Stimulated activated CD4-positive, alpha-beta T cell treated with anti-CD3 and anti-CD28 coated beads, Interleukin-2, amount 100 ng/mL, for 4 hours (primary cell): Measurements from ENCODE around the gene OR9I1.

Source experiments
- DNase-seq: peaks from one replicate; pipeline ENCODE4 v3.0.0-alpha.2; 2020; ENCODE audit warnings: low read depth

The OR9I1 gene

GRCh38 chr11:58125469-58125868 is at the start of gene OR9I1:
OR9I1 (minus strand) TSS chr11:58125530; CDS start chr11:58119444, 6,086 bp downstream.
- DNase-seq: no peak

GRCh38 chr11:58165504-58166106 is 40.3 kb upstream of the OR9I1 start:
- DNase-seq: no peak

GRCh38 chr11:58164990-58165389 is 39.7 kb upstream of the OR9I1 start:
- no peak for DNase-seq

GRCh38 chr11:58164389-58164788 is 39.1 kb upstream of the OR9I1 start:
- DNase-seq: no peak

GRCh38 chr11:58152781-58153180 is 27.5 kb upstream of the OR9I1 start:
- DNase-seq: no peak

GRCh38 chr11:58142761-58143160 is 17.4 kb upstream of the OR9I1 start:
- DNase-seq: no peak

- no peak for DNase-seq
Observed at GRCh38 chr11:58135171-58135570, 9.8 kb upstream of the OR9I1 start.

GRCh38 chr11:58134151-58134550 is 8.8 kb upstream of the OR9I1 start:
- no peak for DNase-seq

GRCh38 chr11:58133309-58134076 is 8.2 kb upstream of the OR9I1 start:
- DNase-seq: no peak

- DNase-seq: no peak
Observed at GRCh38 chr11:58127350-58127749, 2.0 kb upstream of the OR9I1 start.

- DNase-seq: no peak
Observed at GRCh38 chr11:58121096-58121495, 4.2 kb downstream of the OR9I1 start.

- DNase-seq: no peak
Observed at GRCh38 chr11:58097437-58097836, 27.9 kb downstream of the OR9I1 start.

GRCh38 chr11:58086528-58086927 is 38.8 kb downstream of the OR9I1 start:
- DNase-seq: no peak

GRCh38 chr11:58075781-58076180 is 49.5 kb downstream of the OR9I1 start:
- no peak for DNase-seq

- DNase-seq: no peak
Observed at GRCh38 chr11:58070585-58070984, 54.7 kb downstream of the OR9I1 start.

GRCh38 chr11:58068655-58069054 is 56.7 kb downstream of the OR9I1 start:
- DNase-seq: no peak

GRCh38 chr11:58067685-58068084 is 57.6 kb downstream of the OR9I1 start:
- DNase-seq: no peak
